HFFc6 (cell line): ENCODE data around the gene DIRAS1. TPM values are rescaled to one million over a fixed set of nuclear protein-coding genes. Genes with fewer than 3 reads are reported as not detected.

Source experiments
- DNase-seq: peaks from one replicate; pipeline ENCODE4 v3.0.0-alpha.2; 2018
- H3K27ac Mint-ChIP-seq: 2 replicates; pipeline ENCODE4 v1.8.0; 2020; ENCODE audit warnings: mild to moderate bottlenecking, mixed read lengths
- H3K27me3 Mint-ChIP-seq: 2 replicates; pipeline ENCODE4 v1.8.0; 2021; ENCODE audit warnings: mild to moderate bottlenecking, moderate library complexity, mixed read lengths; ENCODE audit not compliant: insufficient read depth
- H3K36me3 Mint-ChIP-seq: 2 replicates; pipeline ENCODE4 v1.8.0; 2021; ENCODE audit warnings: low read depth, mixed read lengths
- H3K4me1 Mint-ChIP-seq: 2 replicates; pipeline ENCODE4 v1.8.0; 2020; ENCODE audit warnings: low read depth, mixed read lengths
- H3K4me3 Mint-ChIP-seq: 2 replicates; pipeline ENCODE4 v1.8.0; 2020; ENCODE audit warnings: mild to moderate bottlenecking, moderate library complexity, mixed read lengths
- H3K9me3 Mint-ChIP-seq: 2 replicates; pipeline ENCODE4 v1.8.0; 2020; ENCODE audit warnings: mild to moderate bottlenecking, mixed read lengths
- CTCF ChIP-seq: fragments of 200-600 bp; sonication (generic); IDR thresholded peaks from 2 replicates; pipeline ENCODE4 v1.5.0; 2021; ENCODE audit warnings: antibody characterized with exemption, mild to moderate bottlenecking
- total RNA-seq, 6 experiments: library from RNA; stranded (reverse); fragmentation: NEBNext Ultra II Directional; extraction: Animal tissue kit (Norgen Biotek cat#: 25700); gene quantifications; 2 replicates in 1 of 6; 3 replicates in 5 of 6; pipeline ENCODE4 v1.2.3, GENCODE V29; 2021

Gene DIRAS1
- total RNA-seq, 6 experiments from 2014 or later, result 10.6 to 21.6 (median 12.7) TPM

GRCh38 chr19:2711172-2711874 is 9.8 kb downstream of the DIRAS1 start:
- no peak overlapping the region for H3K4me3 Mint-ChIP-seq
- peaks cover 12% of the 10 kb centered on the region for H3K9me3 Mint-ChIP-seq
- H3K36me3 Mint-ChIP-seq, result peaks cover 12% of the 10 kb centered on the region
- DNase-seq, result peak; percentile 53
- TF ChIP-seq CTCF, result no peak
- H3K27ac Mint-ChIP-seq, result peak overlapping the region; percentile 77
- H3K27me3 Mint-ChIP-seq, result peaks cover 8% of the 10 kb centered on the region
- peaks cover 13% of the 10 kb centered on the region for H3K4me1 Mint-ChIP-seq

- TF ChIP-seq CTCF, result no peak
- Mint-ChIP-seq H3K9me3 (no peaks in the 10 kb centered on the region), H3K4me1 (peaks cover 3% of the 10 kb centered on the region), H3K27me3 (peaks cover 12% of the 10 kb centered on the region), H3K27ac (no peak overlapping the region), H3K4me3 (no peak overlapping the region), H3K36me3 (no peaks in the 10 kb centered on the region)
- no peak for DNase-seq
Measured at GRCh38 chr19:2706251-2706650, 14.9 kb downstream of the DIRAS1 start.

GRCh38 chr19:2703691-2704216 is 17.4 kb downstream of the DIRAS1 start:
- DNase-seq, result no peak
- Mint-ChIP-seq H3K27ac (no peak overlapping the region), H3K4me1 (no peaks in the 10 kb centered on the region), H3K36me3 (no peaks in the 10 kb centered on the region), H3K4me3 (no peak overlapping the region), H3K27me3 (peaks cover 22% of the 10 kb centered on the region), H3K9me3 (no peaks in the 10 kb centered on the region)
- TF ChIP-seq CTCF, result no peak

GRCh38 chr19:2703077-2703437 is 18.1 kb downstream of the DIRAS1 start:
- TF ChIP-seq CTCF, result no peak

GRCh38 chr19:2702170-2703076 is 18.7 kb downstream of the DIRAS1 start, which contains the start of gene GNG7:
Gene GNG7, minus strand, starts transcription at chr19:2702694. Its CDS starts 182,006 bp downstream, at chr19:2520688.
- DNase-seq, result peak; percentile 21
- H3K27ac Mint-ChIP-seq, result no peak within 1 kb of the TSS
- no peak within 1 kb of the TSS for H3K4me3 Mint-ChIP-seq
- no peaks in the 10 kb centered on the region for H3K36me3 Mint-ChIP-seq
- TF ChIP-seq CTCF, result no peak
- H3K9me3 Mint-ChIP-seq, result no peaks in the 10 kb centered on the region
- no peaks in the 10 kb centered on the region for H3K4me1 Mint-ChIP-seq
- peaks cover 23% of the 10 kb centered on the region for H3K27me3 Mint-ChIP-seq

More at GRCh38 chr19:2703077-2703437, 18.1 kb downstream of the DIRAS1 start:
- no peaks in the 10 kb centered on the region for H3K9me3 Mint-ChIP-seq
- no peaks in the 10 kb centered on the region for H3K4me1 Mint-ChIP-seq
- H3K27ac Mint-ChIP-seq, result no peak overlapping the region
- no peaks in the 10 kb centered on the region for H3K36me3 Mint-ChIP-seq
- DNase-seq, result no peak
- peaks cover 22% of the 10 kb centered on the region for H3K27me3 Mint-ChIP-seq
- no peak overlapping the region for H3K4me3 Mint-ChIP-seq
